Activated CD4-positive, alpha-beta T cell treated with anti-CD3 and anti-CD28 coated beads, Interleukin-2, amount 50 U/mL, for 16 hours (primary cell): ENCODE measurements around the gene SMCO4.

Experiments
- DNase-seq: peaks from one replicate; pipeline ENCODE4 v3.0.0-alpha.2; 2020

The SMCO4 gene

GRCh38 chr11:93526641-93527583 is 16.3 kb downstream of the SMCO4 start:
- no peak for DNase-seq

- DNase-seq: no peak
These were observed 16.9 kb downstream of the SMCO4 start for GRCh38 chr11:93526346-93526633.

- peak; percentile 74 for DNase-seq
These were observed 17.4 kb downstream of the SMCO4 start for GRCh38 chr11:93525601-93526345.

GRCh38 chr11:93524858-93525257 is 18.3 kb downstream of the SMCO4 start:
- DNase-seq: no peak

GRCh38 chr11:93524173-93524536 is 19.0 kb downstream of the SMCO4 start:
- no peak for DNase-seq

GRCh38 chr11:93520726-93521509 is 22.3 kb downstream of the SMCO4 start:
- DNase-seq: peak; percentile 76

- DNase-seq: no peak
These were observed 24.0 kb downstream of the SMCO4 start for GRCh38 chr11:93519179-93519578.

GRCh38 chr11:93518081-93518480 is 25.1 kb downstream of the SMCO4 start:
- DNase-seq: no peak

- DNase-seq: no peak
These were observed 25.6 kb downstream of the SMCO4 start for GRCh38 chr11:93517611-93518010.

GRCh38 chr11:93517041-93517440 is 26.1 kb downstream of the SMCO4 start:
- no peak for DNase-seq

- DNase-seq: no peak
These were observed 27.7 kb downstream of the SMCO4 start for GRCh38 chr11:93515441-93516025.

- no peak for DNase-seq
These were observed 28.5 kb downstream of the SMCO4 start for GRCh38 chr11:93514712-93515111.

- no peak for DNase-seq
These were observed 29.4 kb downstream of the SMCO4 start for GRCh38 chr11:93513772-93514171.

- no peak for DNase-seq
These were observed 30.1 kb downstream of the SMCO4 start for GRCh38 chr11:93512949-93513667.

- DNase-seq: peak; percentile 76
These were observed 31.1 kb downstream of the SMCO4 start for GRCh38 chr11:93512073-93512475.

- DNase-seq: no peak
These were observed 32.9 kb downstream of the SMCO4 start for GRCh38 chr11:93510196-93510873.

- DNase-seq: no peak
These were observed 35.7 kb downstream of the SMCO4 start for GRCh38 chr11:93507517-93507916.

GRCh38 chr11:93505703-93506102 is 37.5 kb downstream of the SMCO4 start:
- no peak for DNase-seq

- DNase-seq: no peak
These were observed 38.8 kb downstream of the SMCO4 start for GRCh38 chr11:93504110-93505095.

- DNase-seq: no peak
These were observed 41.3 kb downstream of the SMCO4 start for GRCh38 chr11:93501856-93502255.

- no peak for DNase-seq
These were observed 42.4 kb downstream of the SMCO4 start for GRCh38 chr11:93500759-93501158.
